ENCODE measurements around the gene TRAM2.

- TF ChIP-seq, protein P1, sequence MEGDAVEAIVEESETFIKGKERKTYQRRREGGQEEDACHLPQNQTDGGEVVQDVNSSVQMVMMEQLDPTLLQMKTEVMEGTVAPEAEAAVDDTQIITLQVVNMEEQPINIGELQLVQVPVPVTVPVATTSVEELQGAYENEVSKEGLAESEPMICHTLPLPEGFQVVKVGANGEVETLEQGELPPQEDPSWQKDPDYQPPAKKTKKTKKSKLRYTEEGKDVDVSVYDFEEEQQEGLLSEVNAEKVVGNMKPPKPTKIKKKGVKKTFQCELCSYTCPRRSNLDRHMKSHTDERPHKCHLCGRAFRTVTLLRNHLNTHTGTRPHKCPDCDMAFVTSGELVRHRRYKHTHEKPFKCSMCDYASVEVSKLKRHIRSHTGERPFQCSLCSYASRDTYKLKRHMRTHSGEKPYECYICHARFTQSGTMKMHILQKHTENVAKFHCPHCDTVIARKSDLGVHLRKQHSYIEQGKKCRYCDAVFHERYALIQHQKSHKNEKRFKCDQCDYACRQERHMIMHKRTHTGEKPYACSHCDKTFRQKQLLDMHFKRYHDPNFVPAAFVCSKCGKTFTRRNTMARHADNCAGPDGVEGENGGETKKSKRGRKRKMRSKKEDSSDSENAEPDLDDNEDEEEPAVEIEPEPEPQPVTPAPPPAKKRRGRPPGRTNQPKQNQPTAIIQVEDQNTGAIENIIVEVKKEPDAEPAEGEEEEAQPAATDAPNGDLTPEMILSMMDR (IDR thresholded peaks at IDR 0.05; ENCODE audit: low read depth, low read length), result peak; percentile 55
- TF ChIP-seq EZH2phosphoT487 (IDR thresholded peaks at IDR 0.05; ENCODE audit: low read depth), result no peak
These were observed 73.5 kb downstream of the TRAM2 start for GRCh38 chr6:52503323-52503747.

All from OCI-LY3 (cell line).